GM23248 (cell line): Measurements from ENCODE around the gene MCM3. TPM values are rescaled to one million over a fixed set of nuclear protein-coding genes. Genes with fewer than 3 reads are reported as not detected.

Experiments used
- DNase-seq: peaks from one replicate; pipeline ENCODE4 v3.0.0-alpha.2; 2015
- H2AFZ ChIP-seq: fragments of 200-600 bp; sonication (generic); 2 replicates; pipeline ENCODE4 v1.6.1; 2016; ENCODE audit warnings: antibody characterized with exemption
- H3F3A ChIP-seq: fragments of 200-600 bp; sonication (generic); 2 replicates; pipeline ENCODE4 v1.6.1; 2016; ENCODE audit warnings: mild to moderate bottlenecking, antibody characterized with exemption, mixed run types; ENCODE audit not compliant: insufficient read depth
- H3K27ac ChIP-seq: fragments of 200-600 bp; sonication (generic); 2 replicates; pipeline ENCODE4 v1.5.1; 2016; ENCODE audit warnings: mild to moderate bottlenecking
- H3K27me3 ChIP-seq: fragments of 200-600 bp; sonication (generic); replicated peaks from 2 replicates; pipeline ENCODE4 v1.6.1; 2016; ENCODE audit warnings: mild to moderate bottlenecking; ENCODE audit not compliant: insufficient read depth
- H3K36me3 ChIP-seq: fragments of 200-600 bp; sonication (generic); 2 replicates; pipeline ENCODE4 v1.6.1; 2016; ENCODE audit warnings: low read depth, mild to moderate bottlenecking
- H3K4me1 ChIP-seq: fragments of 200-600 bp; sonication (generic); 2 replicates; pipeline ENCODE4 v1.6.1; 2016; ENCODE audit warnings: mild to moderate bottlenecking; ENCODE audit not compliant: insufficient read depth
- H3K4me2 ChIP-seq: fragments of 200-600 bp; sonication (generic); one replicate; pipeline ENCODE4 v1.6.1; 2016; ENCODE audit warnings: mild to moderate bottlenecking; ENCODE audit not compliant: unreplicated experiment
- H3K4me3 ChIP-seq: fragments of 200-600 bp; sonication (generic); 2 replicates; pipeline ENCODE4 v1.5.1; 2016; ENCODE audit warnings: mild to moderate bottlenecking
- H3K79me2 ChIP-seq: fragments of 200-600 bp; sonication (generic); 2 replicates; pipeline ENCODE4 v1.6.1; 2016; ENCODE audit warnings: mild to moderate bottlenecking; ENCODE audit not compliant: insufficient read depth
- H3K9ac ChIP-seq: fragments of 200-600 bp; sonication (generic); 2 replicates; pipeline ENCODE4 v1.6.1; 2016; ENCODE audit warnings: mild to moderate bottlenecking
- H3K9me2 ChIP-seq: fragments of 200-600 bp; sonication (generic); 2 replicates; pipeline ENCODE4 v1.6.1; 2016; ENCODE audit warnings: mixed run types, mild to moderate bottlenecking, moderate library complexity; ENCODE audit not compliant: insufficient read depth
- H3K9me3 ChIP-seq: fragments of 200-600 bp; sonication (generic); one replicate; pipeline ENCODE4 v1.6.1; 2017; ENCODE audit warnings: low read depth
- H4K20me1 ChIP-seq: fragments of 200-600 bp; sonication (generic); 2 replicates; pipeline ENCODE4 v1.6.0; 2016; ENCODE audit not compliant: insufficient read depth
- EZH2 ChIP-seq: fragments of 200-600 bp; sonication (generic); IDR thresholded peaks from 2 replicates; pipeline ENCODE4 v1.6.1; 2018; ENCODE audit warnings: antibody characterized with exemption, mild to moderate bottlenecking; ENCODE audit not compliant: insufficient read depth, poor library complexity, severe bottlenecking
- EZH2phosphoT487 ChIP-seq: fragments of 200-600 bp; sonication (generic); IDR thresholded peaks from 2 replicates; pipeline ENCODE4 v1.6.1; 2018; ENCODE audit warnings: antibody characterized with exemption, moderate library complexity, mild to moderate bottlenecking, low read depth; ENCODE audit not compliant: insufficient read depth
- WGBS, 2 experiments: methylation state at CpG; one replicate each; pipeline ENCODE4 v1.1.6; 2015 to 2017; ENCODE audit warnings: low lambda C conversion rate in 2 of 2, low coverage in 1 of 2; ENCODE audit errors: missing lambda C conversion rate in 2 of 2; 5-methylcytosine and 5-hydroxymethylcytosine counted together
- in situ Hi-C: fragments of 300-500 bp; cut with MboI; formaldehyde crosslinking; loops from 2 replicates; pipeline ENCODE4 v1.15.0; 2020
- polyA plus RNA-seq: library from polyadenylated mRNA; unstranded; fragments of >200 nt; fragmentation: Nextera tagmentation; extraction: Ambion mirVana; gene quantifications from 2 replicates; pipeline ENCODE4 v1.2.1, GENCODE V29; 2016
- total RNA-seq: library from RNA; depleted of rRNA; stranded (reverse); fragments of >200 nt; shearing (Covaris generic); gene quantifications from 2 replicates; pipeline ENCODE4 v1.2.3, GENCODE V29; 2014

Gene MCM3
- total and polyA plus RNA-seq, 2 experiments from 2014 or later = 29.8 to 41.8 TPM

DNA sequence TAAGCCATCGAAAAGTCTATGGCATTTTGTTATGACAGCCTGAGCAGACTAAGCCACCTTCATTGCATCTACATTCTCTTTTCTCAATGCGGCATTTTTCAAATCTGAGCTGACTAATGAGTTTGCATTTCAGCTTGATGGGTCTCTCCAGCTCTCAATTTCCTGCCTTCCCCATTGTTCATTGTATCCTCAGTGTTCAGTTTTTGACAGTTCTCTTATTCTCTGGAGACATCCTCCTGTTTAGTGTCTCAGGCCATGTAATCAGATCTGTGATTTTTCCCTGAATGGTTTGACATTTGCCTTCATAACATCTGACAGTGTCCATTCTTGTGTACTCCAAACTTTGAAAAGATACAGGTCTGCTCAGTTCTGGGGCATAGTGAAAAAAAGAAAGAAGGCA, 27.9 kb upstream of the MCM3 start:
- H4K20me1 ChIP-seq = no peaks in the 10 kb centered on the region
- no peaks in the 10 kb centered on the region for H3K36me3 ChIP-seq
- TF ChIP-seq EZH2phosphoT487 (no peak), EZH2 (no peak)
- no peak overlapping the region for H3K4me3 ChIP-seq
- H3K9me3 ChIP-seq = no peaks in the 10 kb centered on the region
- no peak overlapping the region for H3K4me2 ChIP-seq
- no peak for DNase-seq
- H2AFZ ChIP-seq = no peak overlapping the region
- no peak overlapping the region for H3K27ac ChIP-seq
- no peaks in the 10 kb centered on the region for H3K79me2 ChIP-seq
- no peaks in the 10 kb centered on the region for H3K27me3 ChIP-seq
- 89% methylated on average over 2 of the region's 2 CpGs for WGBS, 2 experiments
- no peaks in the 10 kb centered on the region for H3K9me2 ChIP-seq
- H3K4me1 ChIP-seq = peaks cover 5% of the 10 kb centered on the region
- 0 out of 2 replicates have a peak, but pooled peaks cover 3% of the 10 kb centered on the region for H3F3A ChIP-seq
- H3K9ac ChIP-seq = no peak overlapping the region
- in situ Hi-C loops = no loop called here

GRCh38 chr6:52310932-52311331, 26.4 kb upstream of the MCM3 start:
- no peak overlapping the region for H2AFZ ChIP-seq
- no peaks in the 10 kb centered on the region for H3F3A ChIP-seq
- no peaks in the 10 kb centered on the region for H4K20me1 ChIP-seq
- no peaks in the 10 kb centered on the region for H3K36me3 ChIP-seq
- no peak overlapping the region for H3K27ac ChIP-seq
- no peak for DNase-seq
- no peaks in the 10 kb centered on the region for H3K9me2 ChIP-seq
- no peaks in the 10 kb centered on the region for H3K79me2 ChIP-seq
- TF ChIP-seq EZH2 (no peak), EZH2phosphoT487 (no peak)
- no peak overlapping the region for H3K4me3 ChIP-seq
- H3K9ac ChIP-seq = no peak overlapping the region
- no peak overlapping the region for H3K4me2 ChIP-seq
- no peaks in the 10 kb centered on the region for H3K9me3 ChIP-seq
- in situ Hi-C loops = no loop called here
- H3K4me1 ChIP-seq = peaks cover 3% of the 10 kb centered on the region; the same call in 1 of the 2 replicates
- 68 to 82% methylated on average over 3 of the region's 3 CpGs for WGBS, 2 experiments
- no peaks in the 10 kb centered on the region for H3K27me3 ChIP-seq

GRCh38 chr6:52307900-52308372, 23.4 kb upstream of the MCM3 start:
- Histone ChIP-seq H3K4me3 (no peak overlapping the region), H3K9ac (no peak overlapping the region), H2AFZ (0 out of 2 replicates have a peak overlapping the region, but pooled peaks have one; percentile 28), H3K36me3 (no peaks in the 10 kb centered on the region), H3K4me1 (peaks cover 20% of the 10 kb centered on the region), H3K9me3 (no peaks in the 10 kb centered on the region), H3K27me3 (no peaks in the 10 kb centered on the region), H3K79me2 (no peaks in the 10 kb centered on the region), H3K4me2 (no peak overlapping the region), H3K9me2 (no peaks in the 10 kb centered on the region), H3K27ac (no peak overlapping the region), H3F3A (0 out of 2 replicates have a peak, but pooled peaks cover 9% of the 10 kb centered on the region), H4K20me1 (no peaks in the 10 kb centered on the region)
- no peak for TF ChIP-seq EZH2phosphoT487
- no peak for TF ChIP-seq EZH2
- 43 to 63% methylated on average over 1 of the region's 1 CpG for WGBS, 2 experiments
- in situ Hi-C loops = no loop called here
- no peak for DNase-seq

- H3K79me2 ChIP-seq = no peaks in the 10 kb centered on the region
- H2AFZ ChIP-seq = 0 out of 2 replicates have a peak overlapping the region, but pooled peaks have one; percentile 28
- TF ChIP-seq EZH2 = no peak
- TF ChIP-seq EZH2phosphoT487 = no peak
- DNase-seq = no peak
- H3K4me1 ChIP-seq = peaks cover 20% of the 10 kb centered on the region
- no peak overlapping the region for H3K4me3 ChIP-seq
- H3K9ac ChIP-seq = no peak overlapping the region
- no peaks in the 10 kb centered on the region for H3K36me3 ChIP-seq
- H3K9me2 ChIP-seq = no peaks in the 10 kb centered on the region
- H3K27me3 ChIP-seq = no peaks in the 10 kb centered on the region
- H4K20me1 ChIP-seq = no peaks in the 10 kb centered on the region
- in situ Hi-C loops = no loop called here
- H3K4me2 ChIP-seq = no peak overlapping the region
- 79 to 80% methylated on average over 27 to 32 of the region's 32 CpGs for WGBS, 2 experiments
- H3K27ac ChIP-seq = no peak overlapping the region
- no peaks in the 10 kb centered on the region for H3K9me3 ChIP-seq
- 0 out of 2 replicates have a peak, but pooled peaks cover 9% of the 10 kb centered on the region for H3F3A ChIP-seq
Measured at GRCh38 chr6:52306972-52307870, 22.7 kb upstream of the MCM3 start.
